ENCODE measurements around the gene ROBO3.

Gene ROBO3

DNA sequence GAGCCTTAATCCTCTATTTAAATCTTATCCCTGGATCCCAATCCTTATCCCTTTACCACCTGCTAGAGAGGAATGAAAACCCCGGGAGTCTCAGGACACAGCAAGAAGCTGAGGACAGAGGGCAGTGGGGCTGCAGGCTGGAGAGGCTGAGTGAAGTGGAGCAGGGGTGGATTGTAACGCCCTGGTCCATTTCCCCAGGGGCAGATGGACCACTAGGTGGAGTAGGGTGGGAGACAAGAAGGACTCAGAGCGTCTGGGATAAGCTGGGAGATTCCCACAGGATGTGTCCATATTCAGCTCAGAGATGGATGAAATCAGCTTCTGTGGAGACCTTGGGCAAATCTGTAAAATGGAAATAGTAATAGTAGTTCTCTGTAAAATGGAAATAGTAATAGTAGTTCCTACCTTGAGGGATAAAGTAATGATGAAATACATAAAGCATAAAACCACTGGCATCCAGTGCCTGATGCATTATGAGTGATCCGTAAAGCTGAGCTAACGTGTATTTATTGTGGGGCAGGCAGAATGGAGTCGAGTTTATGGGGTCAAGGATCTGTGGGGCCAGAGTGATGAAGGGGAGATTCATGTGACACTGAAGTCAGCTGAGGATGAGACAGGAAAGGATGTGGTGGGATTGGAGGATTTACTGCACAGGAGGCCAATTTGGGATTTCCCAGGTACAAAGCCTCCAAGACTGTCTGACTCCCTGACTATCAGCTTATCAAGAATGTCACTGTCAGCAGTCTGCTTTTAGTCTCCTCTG, 34.3 kb downstream of the ROBO3 start:
- Histone ChIP-seq H3K36me3 (no peaks in the 10 kb centered on the region), H3K4me3 (ENCODE audit: low read depth in 1 of 2, low read length in 1 of 2) (no peak overlapping the region), H3K9me3 (no peaks in the 10 kb centered on the region), H3K27ac (no peak overlapping the region), H3K27me3 (peaks cover 31% of the 10 kb centered on the region), H3K4me1 (ENCODE audit: control insufficient read depth in 1 of 2, insufficient read depth in 1 of 2, low read depth in 1 of 2, low read length in 1 of 2) (peaks cover 0 to 5% of the 10 kb centered on the region in 2 experiments)
- TF ChIP-seq, protein P1, sequence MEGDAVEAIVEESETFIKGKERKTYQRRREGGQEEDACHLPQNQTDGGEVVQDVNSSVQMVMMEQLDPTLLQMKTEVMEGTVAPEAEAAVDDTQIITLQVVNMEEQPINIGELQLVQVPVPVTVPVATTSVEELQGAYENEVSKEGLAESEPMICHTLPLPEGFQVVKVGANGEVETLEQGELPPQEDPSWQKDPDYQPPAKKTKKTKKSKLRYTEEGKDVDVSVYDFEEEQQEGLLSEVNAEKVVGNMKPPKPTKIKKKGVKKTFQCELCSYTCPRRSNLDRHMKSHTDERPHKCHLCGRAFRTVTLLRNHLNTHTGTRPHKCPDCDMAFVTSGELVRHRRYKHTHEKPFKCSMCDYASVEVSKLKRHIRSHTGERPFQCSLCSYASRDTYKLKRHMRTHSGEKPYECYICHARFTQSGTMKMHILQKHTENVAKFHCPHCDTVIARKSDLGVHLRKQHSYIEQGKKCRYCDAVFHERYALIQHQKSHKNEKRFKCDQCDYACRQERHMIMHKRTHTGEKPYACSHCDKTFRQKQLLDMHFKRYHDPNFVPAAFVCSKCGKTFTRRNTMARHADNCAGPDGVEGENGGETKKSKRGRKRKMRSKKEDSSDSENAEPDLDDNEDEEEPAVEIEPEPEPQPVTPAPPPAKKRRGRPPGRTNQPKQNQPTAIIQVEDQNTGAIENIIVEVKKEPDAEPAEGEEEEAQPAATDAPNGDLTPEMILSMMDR (IDR thresholded peaks at IDR 0.05): no peak

DNA sequence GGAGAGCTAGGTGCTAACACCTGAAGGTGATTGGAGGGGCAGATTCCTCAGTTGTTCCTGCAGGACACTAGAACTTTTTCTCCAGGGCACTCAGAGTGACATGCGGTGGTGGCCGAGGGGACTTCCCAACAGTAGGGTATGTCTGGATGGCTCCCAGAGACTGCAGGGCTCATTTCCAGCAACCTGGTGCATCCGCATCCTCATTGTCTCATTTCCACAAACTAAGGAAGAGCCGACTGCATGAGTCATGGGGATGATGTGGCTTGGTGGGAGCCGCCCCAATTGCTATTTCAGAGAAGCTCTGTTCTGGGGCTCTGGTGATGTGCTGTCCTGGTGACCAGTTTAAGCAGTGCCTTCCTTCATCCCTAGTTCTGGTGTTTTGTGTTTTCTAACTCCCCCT, 35.2 kb downstream of the ROBO3 start:
- peaks cover 0 to 5% of the 10 kb centered on the region in 2 experiments for H3K4me1 ChIP-seq (ENCODE audit: control insufficient read depth in 1 of 2, insufficient read depth in 1 of 2, low read depth in 1 of 2, low read length in 1 of 2)
- TF ChIP-seq, protein P1 (IDR thresholded peaks at IDR 0.05): no peak
- H3K9me3 ChIP-seq: no peaks in the 10 kb centered on the region
- no peaks in the 10 kb centered on the region for H3K36me3 ChIP-seq
- H3K4me3 ChIP-seq (ENCODE audit: low read depth in 1 of 2, low read length in 1 of 2): no peak overlapping the region
- H3K27me3 ChIP-seq: peaks cover 31% of the 10 kb centered on the region
- H3K27ac ChIP-seq: no peak overlapping the region

DNA sequence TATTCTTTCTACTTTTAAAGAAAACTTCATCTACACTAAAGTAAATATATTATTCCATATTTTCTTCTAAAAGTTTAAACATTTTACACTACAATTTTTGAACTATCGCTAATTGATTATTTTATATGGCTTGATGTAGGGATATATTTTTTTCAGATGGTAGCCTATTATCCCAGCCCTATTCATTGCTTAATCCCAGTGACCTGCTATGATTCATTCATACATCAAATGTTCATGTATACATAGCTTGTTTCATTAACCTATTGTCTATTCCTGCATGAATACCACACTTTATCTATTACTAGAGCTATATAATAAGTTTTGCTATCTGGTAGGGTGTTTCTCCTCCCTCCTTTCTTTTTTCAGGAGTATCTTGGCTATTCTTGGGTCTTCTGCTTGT, 37.4 kb downstream of the ROBO3 start:
- Histone ChIP-seq H3K4me1 (ENCODE audit: control insufficient read depth in 1 of 2, insufficient read depth in 1 of 2, low read depth in 1 of 2, low read length in 1 of 2) (peaks cover 0 to 3% of the 10 kb centered on the region in 2 experiments), H3K27ac (no peak overlapping the region), H3K4me3 (ENCODE audit: low read depth in 1 of 2, low read length in 1 of 2) (no peak overlapping the region), H3K9me3 (no peaks in the 10 kb centered on the region), H3K27me3 (peaks cover 31% of the 10 kb centered on the region), H3K36me3 (no peaks in the 10 kb centered on the region)
- TF ChIP-seq, protein P1 (IDR thresholded peaks at IDR 0.05): no peak

DNA sequence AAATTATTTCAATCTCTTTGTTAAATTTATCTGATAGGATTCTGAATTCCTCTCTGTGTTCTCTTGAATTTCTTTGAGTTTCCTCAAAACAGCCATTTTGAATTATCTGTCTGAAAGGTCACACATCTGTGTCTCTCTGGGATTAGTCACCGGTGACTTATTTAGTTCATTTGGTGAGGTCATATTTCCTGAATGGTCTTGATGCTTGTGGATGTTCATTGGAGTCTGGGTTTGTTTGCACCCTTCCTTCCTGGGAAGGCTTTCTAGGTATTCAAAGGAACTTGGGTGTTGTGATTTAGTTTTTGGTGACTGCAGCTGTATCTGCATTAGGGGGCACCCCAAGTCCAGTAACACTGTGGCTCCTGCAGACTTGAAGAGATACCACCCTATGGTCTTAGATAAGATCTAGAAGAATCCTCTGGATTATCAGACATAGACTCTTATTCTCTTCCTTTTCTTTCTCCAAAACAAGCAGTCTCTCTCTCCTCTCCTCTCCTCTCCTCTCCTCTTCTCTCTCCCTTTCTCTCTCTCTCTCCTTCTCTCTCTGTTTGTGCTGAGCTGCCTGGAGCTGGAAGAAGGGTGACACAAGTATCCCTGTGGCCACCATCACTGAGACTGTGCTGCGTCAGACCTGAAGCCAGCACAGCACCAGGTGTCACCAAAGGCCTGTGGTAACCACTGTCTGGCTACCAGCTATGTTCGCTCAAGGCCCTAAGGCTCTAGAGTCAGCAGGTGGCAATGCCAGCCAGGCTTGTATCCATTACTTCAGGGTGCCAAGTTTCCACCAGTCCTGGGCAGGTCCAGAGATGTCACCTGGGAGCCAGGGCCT, 50.5 kb downstream of the ROBO3 start:
- H3K4me1 ChIP-seq (ENCODE audit: control insufficient read depth in 1 of 2, insufficient read depth in 1 of 2, low read depth in 1 of 2, low read length in 1 of 2): peaks cover 7 to 31% of the 10 kb centered on the region in 2 experiments
- H3K27ac ChIP-seq: no peak overlapping the region
- H3K4me3 ChIP-seq (ENCODE audit: low read depth in 1 of 2, low read length in 1 of 2): no peak overlapping the region
- no peaks in the 10 kb centered on the region for H3K36me3 ChIP-seq
- no peaks in the 10 kb centered on the region for H3K9me3 ChIP-seq
- TF ChIP-seq, protein P1 (IDR thresholded peaks at IDR 0.05): no peak
- peaks cover 1% of the 10 kb centered on the region for H3K27me3 ChIP-seq

DNA sequence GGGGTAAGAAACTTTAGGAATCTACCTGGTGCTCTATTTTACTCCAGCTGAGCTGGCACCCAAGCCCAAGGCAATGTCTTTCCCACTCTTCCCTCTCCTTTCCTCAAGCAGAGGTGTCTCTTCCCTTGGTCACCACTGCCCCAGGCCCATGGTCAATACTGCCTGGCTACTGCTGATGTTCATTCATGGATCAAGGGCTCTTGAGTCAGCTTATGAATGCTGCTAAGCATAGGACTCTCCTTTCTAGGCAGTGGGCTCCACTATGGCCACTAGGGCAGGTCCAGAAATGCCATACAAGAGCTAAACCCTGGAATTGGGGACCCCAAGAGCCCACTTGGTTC, 51.1 kb downstream of the ROBO3 start:
- H3K4me1 ChIP-seq (ENCODE audit: control insufficient read depth in 1 of 2, insufficient read depth in 1 of 2, low read depth in 1 of 2, low read length in 1 of 2): peaks cover 7 to 37% of the 10 kb centered on the region in 2 experiments
- no peak overlapping the region for H3K27ac ChIP-seq
- H3K36me3 ChIP-seq: no peaks in the 10 kb centered on the region
- no peak overlapping the region for H3K4me3 ChIP-seq (ENCODE audit: low read depth in 1 of 2, low read length in 1 of 2)
- H3K9me3 ChIP-seq: no peaks in the 10 kb centered on the region
- TF ChIP-seq, protein P1 (IDR thresholded peaks at IDR 0.05): no peak
- H3K27me3 ChIP-seq: peaks cover 7% of the 10 kb centered on the region
